Activated CD4-positive, alpha-beta T cell treated with anti-CD3 and anti-CD28 coated beads, Interleukin-2, amount 50 U/mL, for 4 hours (primary cell): Measurements from ENCODE around the gene GYG2.
"Not testable (repeated sequence)": the region's sequence is repeated elsewhere in the genome, so short reads cannot be mapped to it uniquely, and the experiment has no call there.

Source experiments
- DNase-seq, 2 experiments: peaks; one replicate each; pipeline ENCODE4 v3.0.0-alpha.2; 2020

Gene GYG2

GRCh38 chrX:2910109-2910508 is 81.4 kb downstream of the GYG2 start:
- DNase-seq: no peak

GRCh38 chrX:2913118-2913517 is 84.4 kb downstream of the GYG2 start:
- DNase-seq: no peak

GRCh38 chrX:2917767-2918166 is 89.0 kb downstream of the GYG2 start:
- no peak for DNase-seq

- DNase-seq: no peak
Observed at GRCh38 chrX:2921193-2921592, 92.5 kb downstream of the GYG2 start.

- no peak for DNase-seq
Observed at GRCh38 chrX:2921750-2922149, 93.0 kb downstream of the GYG2 start.

GRCh38 chrX:2924151-2924550 is 95.4 kb downstream of the GYG2 start:
- no peak for DNase-seq

- DNase-seq: not testable (repeated sequence)
Observed at GRCh38 chrX:2926255-2926654, 97.5 kb downstream of the GYG2 start.

GRCh38 chrX:2926664-2927275 is 98.0 kb downstream of the GYG2 start:
- DNase-seq: no peak

- no peak for DNase-seq
Observed at GRCh38 chrX:2928191-2928582, 99.5 kb downstream of the GYG2 start.

GRCh38 chrX:2928583-2929434 is 100.1 kb downstream of the GYG2 start, which contains the start of gene ARSD:
Gene ARSD, minus strand, starts transcription at chrX:2929339. Its CDS starts 64 bp downstream, at chrX:2929275.
- DNase-seq: peak in 1 of 2 experiments; percentile 2

GRCh38 chrX:2931155-2931554 is 102.4 kb downstream of the GYG2 start:
- no peak for DNase-seq

GRCh38 chrX:2931612-2932011 is 102.9 kb downstream of the GYG2 start:
- DNase-seq: no peak
